SJCRH30 (cell line): ENCODE measurements around the gene NKAIN4. TPM values are rescaled to one million over a fixed set of nuclear protein-coding genes. Genes with fewer than 3 reads are reported as not detected.
A peak's percentile ranks its signal among the peaks of the same experiment; 100 is the strongest.

Experiments used
- DNase-seq, 2 experiments: peaks; one replicate each; pipeline ENCODE4 v3.0.0-alpha.2; 2015 to 2020
- H3K27ac ChIP-seq: fragments of 250-450 bp; sonication (Bioruptor Pico); 2 replicates; pipeline ENCODE4 v1.5.1; 2020; ENCODE audit warnings: mild to moderate bottlenecking, moderate library complexity
- H3K27me3 ChIP-seq: fragments of 250-450 bp; sonication (Bioruptor Pico); 2 replicates; pipeline ENCODE4 v1.5.1; 2020; ENCODE audit warnings: mild to moderate bottlenecking, moderate library complexity
- H3K36me3 ChIP-seq: fragments of 250-450 bp; sonication (Bioruptor Pico); 2 replicates; pipeline ENCODE4 v1.5.1; 2020; ENCODE audit warnings: mild to moderate bottlenecking, moderate library complexity
- H3K4me1 ChIP-seq: fragments of 250-450 bp; sonication (Bioruptor Pico); 2 replicates; pipeline ENCODE4 v1.5.1; 2020; ENCODE audit warnings: mild to moderate bottlenecking, moderate library complexity
- H3K4me3 ChIP-seq: fragments of 250-450 bp; sonication (Bioruptor Pico); 2 replicates; pipeline ENCODE4 v1.5.1; 2020; ENCODE audit warnings: mild to moderate bottlenecking, moderate library complexity
- H3K9me3 ChIP-seq: fragments of 250-450 bp; sonication (Bioruptor Pico); replicated peaks from 2 replicates; pipeline ENCODE4 v1.5.1; 2020; ENCODE audit warnings: mild to moderate bottlenecking, moderate library complexity
- total RNA-seq: library from RNA; depleted of rRNA; stranded (reverse); fragments of >200 nt; shearing (Covaris generic); gene quantifications from 2 replicates; pipeline ENCODE4 v1.2.3, GENCODE V29; 2014; rRNA removed

Gene NKAIN4
- total RNA-seq: 15.5 and 16.4 TPM in 2 replicates

- H3K27me3 ChIP-seq: peaks cover 58% of the 10 kb centered on the region
- H3K4me1 ChIP-seq: peaks cover 19% of the 10 kb centered on the region
- H3K4me3 ChIP-seq: peak within 1 kb of the TSS; percentile 57
These were observed at the start of gene NKAIN4 for GRCh38 chr20:63254232-63254605. Gene NKAIN4, minus strand, starts transcription at chr20:63254463. Its CDS starts 13 bp downstream, at chr20:63254450.

GRCh38 chr20:63303095-63303666, 48.9 kb upstream of the NKAIN4 start:
- Histone ChIP-seq H3K36me3 (no peaks in the 10 kb centered on the region), H3K4me1 (no peaks in the 10 kb centered on the region), H3K4me3 (no peak overlapping the region), H3K27ac (no peak overlapping the region), H3K9me3 (no peaks in the 10 kb centered on the region), H3K27me3 (peaks cover 13% of the 10 kb centered on the region; the same call in 1 of the 2 replicates)
- no peak for DNase-seq

More at GRCh38 chr20:63254232-63254605, at the start of gene NKAIN4:
- peak; percentile 61 to 66 for DNase-seq
- Histone ChIP-seq H3K36me3 (no peaks in the 10 kb centered on the region), H3K27ac (no peak within 1 kb of the TSS), H3K9me3 (no peaks in the 10 kb centered on the region)

DNA sequence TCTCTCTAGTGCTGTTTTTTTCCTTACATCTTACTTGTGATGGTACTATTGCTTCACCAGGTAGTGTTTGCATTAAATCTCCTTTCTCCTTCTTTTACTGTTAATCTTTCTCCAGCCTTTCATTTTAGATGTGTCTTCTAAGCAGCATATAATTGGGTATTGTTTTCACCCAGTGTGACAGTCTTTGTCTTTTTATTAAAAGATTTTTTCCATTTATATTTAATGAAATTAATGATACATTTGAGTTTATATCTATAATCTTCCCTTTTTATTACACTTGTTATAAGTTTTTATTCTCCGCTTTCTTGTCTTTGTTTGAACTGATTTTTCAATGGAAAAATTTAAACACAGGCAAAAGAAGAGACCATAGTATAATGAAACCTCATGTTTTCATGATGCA, 47.4 kb upstream of the NKAIN4 start:
- no peak overlapping the region for H3K27ac ChIP-seq
- H3K36me3 ChIP-seq: no peaks in the 10 kb centered on the region
- H3K9me3 ChIP-seq: no peaks in the 10 kb centered on the region
- no peak for DNase-seq
- H3K4me1 ChIP-seq: no peaks in the 10 kb centered on the region
- H3K27me3 ChIP-seq: 0 out of 2 replicates have a peak, but pooled peaks cover 6% of the 10 kb centered on the region
- H3K4me3 ChIP-seq: no peak overlapping the region

DNA sequence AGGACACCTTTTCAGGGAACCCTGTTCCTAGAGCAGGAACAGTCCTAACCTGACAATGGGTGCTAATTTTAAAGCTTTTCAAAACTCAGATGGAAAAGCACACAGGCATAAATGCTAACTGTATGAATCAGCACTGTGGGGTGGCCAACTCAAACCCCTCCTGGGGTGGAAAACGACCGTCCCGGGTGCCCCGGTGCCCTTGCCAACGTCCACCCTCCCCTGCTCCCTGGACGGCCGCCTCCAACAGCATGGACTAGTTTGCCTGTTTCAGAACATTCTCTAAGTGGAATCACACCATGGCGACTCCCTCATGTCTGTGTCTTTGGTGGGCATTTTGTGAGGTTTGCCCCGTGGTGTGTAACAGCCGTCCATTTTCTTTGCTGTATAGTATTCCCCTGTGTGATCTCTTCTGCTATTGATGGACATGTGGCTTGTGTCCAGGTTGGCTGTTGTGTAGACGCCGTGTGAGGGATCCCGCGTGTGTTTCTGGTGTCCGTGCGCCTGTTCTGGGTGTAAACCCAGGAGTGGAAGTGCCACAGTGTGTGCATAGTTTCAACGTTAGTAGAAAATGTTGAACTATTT, 44.6 kb upstream of the NKAIN4 start:
- Histone ChIP-seq H3K9me3 (no peaks in the 10 kb centered on the region), H3K4me1 (no peaks in the 10 kb centered on the region), H3K27ac (no peak overlapping the region), H3K27me3 (peaks cover 7% of the 10 kb centered on the region), H3K4me3 (no peak overlapping the region), H3K36me3 (no peaks in the 10 kb centered on the region)
- DNase-seq: no peak

- no peak overlapping the region for H3K27ac ChIP-seq
- H3K27me3 ChIP-seq: peaks cover 7% of the 10 kb centered on the region
- H3K36me3 ChIP-seq: no peaks in the 10 kb centered on the region
- no peaks in the 10 kb centered on the region for H3K4me1 ChIP-seq
- no peaks in the 10 kb centered on the region for H3K9me3 ChIP-seq
- DNase-seq: no peak
- H3K4me3 ChIP-seq: no peak overlapping the region
These were observed 43.7 kb upstream of the NKAIN4 start for GRCh38 chr20:63297796-63298572.

- Histone ChIP-seq H3K9me3 (no peaks in the 10 kb centered on the region), H3K4me3 (no peak overlapping the region), H3K4me1 (no peaks in the 10 kb centered on the region), H3K27me3 (peaks cover 7% of the 10 kb centered on the region), H3K27ac (no peak overlapping the region), H3K36me3 (no peaks in the 10 kb centered on the region)
- no peak for DNase-seq
These were observed 43.1 kb upstream of the NKAIN4 start for GRCh38 chr20:63297371-63297781.

DNA sequence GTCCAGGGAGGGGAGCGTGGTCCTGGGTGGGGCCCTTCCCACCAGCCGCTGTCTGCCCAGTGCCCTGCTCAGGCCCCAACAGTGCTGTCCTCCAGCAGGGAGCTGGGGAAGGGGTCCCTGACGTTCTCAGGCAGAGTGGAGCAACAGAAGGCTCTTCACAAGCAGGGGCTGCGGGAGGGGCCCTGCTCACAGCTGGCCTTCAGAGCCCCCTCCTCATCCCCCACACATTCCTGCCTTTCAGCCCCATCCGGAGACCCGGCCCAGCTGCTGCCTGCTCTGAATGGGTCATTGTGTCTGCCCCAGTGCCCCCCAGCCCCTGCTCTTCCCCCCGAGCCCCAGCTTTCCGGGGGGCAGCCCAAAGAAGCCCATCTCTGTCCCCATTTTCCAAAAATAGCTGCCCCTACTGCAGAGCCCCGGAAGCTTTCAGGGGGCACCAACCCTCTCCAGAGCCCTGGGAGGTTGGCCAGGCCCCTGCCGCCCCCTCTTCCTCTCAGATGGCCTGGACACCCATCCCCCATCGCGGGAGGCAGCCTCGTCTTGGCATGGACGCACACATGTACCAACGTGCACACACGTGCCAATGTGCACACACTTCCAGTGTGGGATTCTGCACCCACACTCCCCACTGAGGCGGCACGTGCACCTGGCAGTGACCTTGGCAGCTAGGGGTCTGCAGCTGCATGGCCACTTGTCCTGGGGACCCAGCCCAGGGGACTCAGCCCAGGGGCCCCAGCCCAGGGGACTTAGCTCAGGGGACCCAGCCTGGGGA, 42.5 kb upstream of the NKAIN4 start:
- no peaks in the 10 kb centered on the region for H3K4me1 ChIP-seq
- no peaks in the 10 kb centered on the region for H3K9me3 ChIP-seq
- no peak for DNase-seq
- peaks cover 7% of the 10 kb centered on the region for H3K27me3 ChIP-seq
- H3K36me3 ChIP-seq: no peaks in the 10 kb centered on the region
- no peak overlapping the region for H3K4me3 ChIP-seq
- no peak overlapping the region for H3K27ac ChIP-seq

GRCh38 chr20:63295846-63296245, 41.6 kb upstream of the NKAIN4 start:
- no peak for DNase-seq
- Histone ChIP-seq H3K27ac (no peak overlapping the region), H3K36me3 (no peaks in the 10 kb centered on the region), H3K4me1 (no peaks in the 10 kb centered on the region), H3K9me3 (no peaks in the 10 kb centered on the region), H3K4me3 (no peak overlapping the region), H3K27me3 (peaks cover 7% of the 10 kb centered on the region)

DNA sequence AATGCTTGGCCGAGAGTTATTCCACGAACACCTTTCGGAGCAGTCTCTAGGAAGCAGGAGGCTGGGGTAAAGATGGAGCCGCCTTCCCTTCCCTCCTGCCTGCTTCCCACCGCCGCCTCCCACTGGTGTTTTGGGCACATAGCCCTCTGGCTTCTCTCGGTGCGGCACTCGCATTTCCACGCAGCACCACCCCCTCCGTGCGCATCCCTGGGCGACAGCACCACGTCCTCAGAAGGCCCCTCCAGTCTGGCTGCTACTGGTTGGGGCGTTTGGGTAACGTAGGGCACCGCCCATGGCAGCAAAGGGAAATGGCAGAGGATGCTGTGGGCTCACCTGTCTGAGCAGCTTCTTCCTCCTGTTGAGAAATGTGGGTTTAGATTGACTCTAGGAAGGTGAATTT, 41.2 kb upstream of the NKAIN4 start:
- Histone ChIP-seq H3K27me3 (peaks cover 7% of the 10 kb centered on the region), H3K4me3 (no peak overlapping the region), H3K27ac (no peak overlapping the region), H3K4me1 (no peaks in the 10 kb centered on the region), H3K9me3 (no peaks in the 10 kb centered on the region), H3K36me3 (no peaks in the 10 kb centered on the region)
- DNase-seq: no peak

GRCh38 chr20:63295018-63295417, 40.8 kb upstream of the NKAIN4 start:
- Histone ChIP-seq H3K27ac (no peak overlapping the region), H3K9me3 (no peaks in the 10 kb centered on the region), H3K4me1 (no peaks in the 10 kb centered on the region), H3K36me3 (no peaks in the 10 kb centered on the region), H3K27me3 (peaks cover 7% of the 10 kb centered on the region), H3K4me3 (no peak overlapping the region)
- DNase-seq: no peak

GRCh38 chr20:63294536-63294900, 40.3 kb upstream of the NKAIN4 start:
- DNase-seq: no peak
- peaks cover 7% of the 10 kb centered on the region for H3K27me3 ChIP-seq

GRCh38 chr20:63293871-63294535, 39.7 kb upstream of the NKAIN4 start:
- Histone ChIP-seq H3K36me3 (peaks cover 3% of the 10 kb centered on the region), H3K4me3 (no peak overlapping the region), H3K4me1 (no peaks in the 10 kb centered on the region), H3K27ac (no peak overlapping the region), H3K27me3 (peaks cover 7% of the 10 kb centered on the region), H3K9me3 (no peaks in the 10 kb centered on the region)
- DNase-seq: no peak

More at GRCh38 chr20:63294536-63294900, 40.3 kb upstream of the NKAIN4 start:
- H3K4me3 ChIP-seq: no peak overlapping the region
- H3K9me3 ChIP-seq: no peaks in the 10 kb centered on the region
- H3K27ac ChIP-seq: no peak overlapping the region
- H3K4me1 ChIP-seq: no peaks in the 10 kb centered on the region
- no peaks in the 10 kb centered on the region; the same call in 1 of the 2 replicates for H3K36me3 ChIP-seq

GRCh38 chr20:63293456-63293855, 39.2 kb upstream of the NKAIN4 start:
- Histone ChIP-seq H3K36me3 (peaks cover 9% of the 10 kb centered on the region), H3K27ac (no peak overlapping the region), H3K27me3 (peaks cover 7% of the 10 kb centered on the region), H3K4me1 (no peaks in the 10 kb centered on the region), H3K4me3 (no peak overlapping the region), H3K9me3 (no peaks in the 10 kb centered on the region)
- no peak for DNase-seq

DNA sequence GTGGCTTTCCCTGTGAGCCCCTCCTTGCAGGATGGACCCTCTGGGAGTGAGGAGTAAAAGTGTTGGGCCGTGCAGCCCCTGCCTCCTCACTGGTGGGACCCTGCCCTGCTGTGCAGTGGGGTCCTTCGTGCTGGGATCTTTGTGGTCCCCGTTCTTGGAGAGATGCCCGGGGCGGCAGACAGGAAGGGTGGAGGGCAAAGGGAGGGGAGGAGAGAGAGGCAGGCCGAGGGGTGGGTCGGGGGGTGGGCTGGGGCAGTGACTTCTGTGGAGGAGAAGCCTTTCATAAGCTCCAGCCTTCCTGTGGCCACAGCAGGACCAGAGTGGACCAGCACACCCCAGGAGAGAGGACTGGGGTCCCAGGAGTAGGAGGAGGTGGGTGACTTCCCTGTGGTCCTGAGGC, 38.6 kb upstream of the NKAIN4 start, which contains the start of gene COL20A1:
TSS of gene COL20A1 (plus strand) at position 283 of the 400 bp plus-strand sequence. CDS start 1,922 bp downstream, outside the sequence.
- H3K27ac ChIP-seq: no peak within 1 kb of the TSS
- no peaks in the 10 kb centered on the region for H3K9me3 ChIP-seq
- no peak within 1 kb of the TSS for H3K4me3 ChIP-seq
- no peak for DNase-seq
- H3K36me3 ChIP-seq: peaks cover 14% of the 10 kb centered on the region
- no peaks in the 10 kb centered on the region for H3K4me1 ChIP-seq
- H3K27me3 ChIP-seq: peaks cover 7% of the 10 kb centered on the region
